Endodermal cell (in vitro differentiated cells): ENCODE data around the gene RPS15. TPM values are rescaled to one million over a fixed set of nuclear protein-coding genes. Genes with fewer than 3 reads are reported as not detected.

Source experiments
- DNase-seq: peaks from one replicate; pipeline ENCODE4 v3.0.0-alpha.2; 2017
- H3K27ac ChIP-seq: 2 replicates; pipeline ENCODE4 v1.5.1; 2013; ENCODE audit warnings: mild to moderate bottlenecking, low read depth, low read length, moderate library complexity
- H3K27me3 ChIP-seq: 2 replicates; pipeline ENCODE4 v1.6.1; 2013; ENCODE audit warnings: mild to moderate bottlenecking, low read length, moderate library complexity; ENCODE audit not compliant: insufficient read depth, control insufficient read depth, poor library complexity, severe bottlenecking
- H3K36me3 ChIP-seq: 2 replicates; pipeline ENCODE4 v1.7.0; 2013; ENCODE audit warnings: mild to moderate bottlenecking, low read length, moderate library complexity; ENCODE audit not compliant: control insufficient read depth, insufficient read depth
- H3K4me1 ChIP-seq: one replicate; pipeline ENCODE4 v1.7.0; 2013; ENCODE audit warnings: low read length; ENCODE audit not compliant: control insufficient read depth, insufficient read depth
- H3K4me3 ChIP-seq: 2 replicates; pipeline ENCODE4 v1.5.1; 2013; ENCODE audit warnings: mild to moderate bottlenecking, low read length, moderate library complexity
- H3K9ac ChIP-seq: 2 replicates; pipeline ENCODE4 v1.6.1; 2013; ENCODE audit warnings: mild to moderate bottlenecking, low read length, moderate library complexity; ENCODE audit not compliant: poor library complexity, severe bottlenecking; ENCODE audit errors: extremely low read depth
- H3K9me3 ChIP-seq: 2 replicates; pipeline ENCODE4 v1.6.1; 2013; ENCODE audit warnings: mild to moderate bottlenecking, low read length, moderate library complexity; ENCODE audit not compliant: control insufficient read depth
- H3K27ac Mint-ChIP-seq: 2 replicates; pipeline ENCODE4 v1.8.0; 2020; ENCODE audit warnings: mixed read lengths
- H3K27me3 Mint-ChIP-seq: 2 replicates; pipeline ENCODE4 v1.8.0; 2021; ENCODE audit warnings: mild to moderate bottlenecking, mixed read lengths; ENCODE audit not compliant: insufficient read depth
- H3K36me3 Mint-ChIP-seq: 2 replicates; pipeline ENCODE4 v1.8.0; 2020; ENCODE audit warnings: low read depth, mixed read lengths
- H3K4me1 Mint-ChIP-seq: 2 replicates; pipeline ENCODE4 v1.8.0; 2020; ENCODE audit warnings: mixed read lengths
- H3K4me3 Mint-ChIP-seq: 2 replicates; pipeline ENCODE4 v1.8.0; 2020; ENCODE audit warnings: mild to moderate bottlenecking, moderate library complexity, mixed read lengths
- H3K9me3 Mint-ChIP-seq: 2 replicates; pipeline ENCODE4 v1.8.0; 2020; ENCODE audit warnings: mild to moderate bottlenecking, mixed read lengths
- WGBS, 2 experiments: methylation state at CpG; one replicate each; pipeline versions ENCODE4 v1.1.5 to v1.1.7; 2013; ENCODE audit warnings: missing lambda C conversion rate in 2 of 2, mixed read lengths in 1 of 2; ENCODE audit not compliant: insufficient coverage in 1 of 2, insufficient read length in 1 of 2; 5-methylcytosine and 5-hydroxymethylcytosine counted together
- total RNA-seq, 2 donors: library from RNA; stranded (reverse); fragmentation: NEBNext Ultra II Directional in 1 of 2; extraction: Animal tissue kit (Norgen Biotek cat#: 25700) in 1 of 2; gene quantifications; 2 replicates in 1 of 2; 3 replicates in 1 of 2; pipeline ENCODE4 v1.2.1, GENCODE V29; 2021
- TF ChIP-seq, protein P1 (sequence below): fragments of 200-600 bp; sonication (generic); conservative IDR thresholded peaks from 2 replicates; pipeline ENCODE4 v1.5.0; 2021; ENCODE audit warnings: antibody characterized with exemption, mild to moderate bottlenecking

The RPS15 gene
- total RNA-seq, 2 donors from 2014 or later, result 1,298 to 1,321 TPM

DNA sequence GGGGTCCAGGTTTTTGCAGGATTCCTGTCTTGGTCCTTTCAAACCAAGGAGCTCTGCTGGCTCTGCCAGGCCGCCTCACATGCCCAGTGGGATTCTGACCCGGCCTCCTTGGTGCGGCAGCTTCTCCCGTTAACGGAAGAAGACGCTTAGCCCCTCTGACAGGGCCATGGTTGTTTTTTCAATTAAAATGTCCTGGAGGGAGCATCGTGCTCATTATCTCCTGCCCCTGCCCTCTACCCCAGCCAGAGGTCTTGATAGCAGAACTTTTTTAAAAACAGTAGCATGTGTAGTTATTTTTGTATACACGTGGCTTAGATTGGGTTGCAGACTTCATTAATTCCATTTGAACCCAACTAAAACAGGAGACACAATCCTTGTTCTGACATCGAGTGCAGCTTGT lies 11.5 kb upstream of the RPS15 start:
- peaks cover 81% of the 10 kb centered on the region for H3K36me3 ChIP-seq
- WGBS, 2 experiments, result 97 to 98% methylated on average over 8 to 9 of the region's 9 CpGs
- Mint-ChIP-seq H3K27me3 (no peaks in the 10 kb centered on the region), H3K4me3 (no peak overlapping the region), H3K27ac (no peak overlapping the region), H3K9me3 (no peaks in the 10 kb centered on the region), H3K4me1 (no peaks in the 10 kb centered on the region), H3K36me3 (peaks cover 48% of the 10 kb centered on the region)
- no peaks in the 10 kb centered on the region for H3K27me3 ChIP-seq
- H3K9ac ChIP-seq, result no peak overlapping the region
- H3K9me3 ChIP-seq, result no peaks in the 10 kb centered on the region
- H3K4me1 ChIP-seq, result no peaks in the 10 kb centered on the region
- H3K4me3 ChIP-seq, result no peak overlapping the region
- H3K27ac ChIP-seq, result peak overlapping the region; percentile 71
- DNase-seq, result no peak
- TF ChIP-seq, protein P1, sequence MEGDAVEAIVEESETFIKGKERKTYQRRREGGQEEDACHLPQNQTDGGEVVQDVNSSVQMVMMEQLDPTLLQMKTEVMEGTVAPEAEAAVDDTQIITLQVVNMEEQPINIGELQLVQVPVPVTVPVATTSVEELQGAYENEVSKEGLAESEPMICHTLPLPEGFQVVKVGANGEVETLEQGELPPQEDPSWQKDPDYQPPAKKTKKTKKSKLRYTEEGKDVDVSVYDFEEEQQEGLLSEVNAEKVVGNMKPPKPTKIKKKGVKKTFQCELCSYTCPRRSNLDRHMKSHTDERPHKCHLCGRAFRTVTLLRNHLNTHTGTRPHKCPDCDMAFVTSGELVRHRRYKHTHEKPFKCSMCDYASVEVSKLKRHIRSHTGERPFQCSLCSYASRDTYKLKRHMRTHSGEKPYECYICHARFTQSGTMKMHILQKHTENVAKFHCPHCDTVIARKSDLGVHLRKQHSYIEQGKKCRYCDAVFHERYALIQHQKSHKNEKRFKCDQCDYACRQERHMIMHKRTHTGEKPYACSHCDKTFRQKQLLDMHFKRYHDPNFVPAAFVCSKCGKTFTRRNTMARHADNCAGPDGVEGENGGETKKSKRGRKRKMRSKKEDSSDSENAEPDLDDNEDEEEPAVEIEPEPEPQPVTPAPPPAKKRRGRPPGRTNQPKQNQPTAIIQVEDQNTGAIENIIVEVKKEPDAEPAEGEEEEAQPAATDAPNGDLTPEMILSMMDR, result no peak

GRCh38 chr19:1427221-1427920 lies 10.8 kb upstream of the RPS15 start:
- Mint-ChIP-seq H3K27ac (no peak overlapping the region), H3K9me3 (no peaks in the 10 kb centered on the region), H3K4me3 (no peak overlapping the region), H3K36me3 (peaks cover 50% of the 10 kb centered on the region), H3K27me3 (no peaks in the 10 kb centered on the region), H3K4me1 (no peaks in the 10 kb centered on the region)
- no peaks in the 10 kb centered on the region for H3K4me1 ChIP-seq
- H3K27ac ChIP-seq, result no peak overlapping the region
- H3K9me3 ChIP-seq, result no peaks in the 10 kb centered on the region
- no peak overlapping the region for H3K9ac ChIP-seq
- peaks cover 81% of the 10 kb centered on the region for H3K36me3 ChIP-seq
- no peak overlapping the region for H3K4me3 ChIP-seq
- WGBS, 2 experiments, result 95 to 98% methylated on average over 20 to 27 of the region's 27 CpGs
- no peak for DNase-seq
- H3K27me3 ChIP-seq, result no peaks in the 10 kb centered on the region
- TF ChIP-seq, protein P1, result no peak

GRCh38 chr19:1428738-1429391 lies 9.3 kb upstream of the RPS15 start:
- Mint-ChIP-seq H3K4me3 (no peak overlapping the region), H3K27ac (no peak overlapping the region), H3K4me1 (no peaks in the 10 kb centered on the region), H3K36me3 (peaks cover 45% of the 10 kb centered on the region), H3K27me3 (no peaks in the 10 kb centered on the region), H3K9me3 (no peaks in the 10 kb centered on the region)
- 96 to 97% methylated on average over 36 to 41 of the region's 41 CpGs for WGBS, 2 experiments
- no peaks in the 10 kb centered on the region for H3K4me1 ChIP-seq
- peaks cover 76% of the 10 kb centered on the region for H3K36me3 ChIP-seq
- H3K9ac ChIP-seq, result no peak overlapping the region
- H3K9me3 ChIP-seq, result no peaks in the 10 kb centered on the region
- H3K4me3 ChIP-seq, result no peak overlapping the region
- no peak overlapping the region for H3K27ac ChIP-seq
- no peak for DNase-seq
- TF ChIP-seq, protein P1, result no peak
- no peaks in the 10 kb centered on the region for H3K27me3 ChIP-seq
